Stimulated activated CD4-positive, alpha-beta T cell treated with anti-CD3 and anti-CD28 coated beads, Interleukin-15, amount 100 ng/mL, for 24 hours (primary cell): ENCODE data around the gene GABRB1.

Experiments
- DNase-seq: peaks from one replicate; pipeline ENCODE4 v3.0.0-alpha.2; 2020

The GABRB1 gene

DNA sequence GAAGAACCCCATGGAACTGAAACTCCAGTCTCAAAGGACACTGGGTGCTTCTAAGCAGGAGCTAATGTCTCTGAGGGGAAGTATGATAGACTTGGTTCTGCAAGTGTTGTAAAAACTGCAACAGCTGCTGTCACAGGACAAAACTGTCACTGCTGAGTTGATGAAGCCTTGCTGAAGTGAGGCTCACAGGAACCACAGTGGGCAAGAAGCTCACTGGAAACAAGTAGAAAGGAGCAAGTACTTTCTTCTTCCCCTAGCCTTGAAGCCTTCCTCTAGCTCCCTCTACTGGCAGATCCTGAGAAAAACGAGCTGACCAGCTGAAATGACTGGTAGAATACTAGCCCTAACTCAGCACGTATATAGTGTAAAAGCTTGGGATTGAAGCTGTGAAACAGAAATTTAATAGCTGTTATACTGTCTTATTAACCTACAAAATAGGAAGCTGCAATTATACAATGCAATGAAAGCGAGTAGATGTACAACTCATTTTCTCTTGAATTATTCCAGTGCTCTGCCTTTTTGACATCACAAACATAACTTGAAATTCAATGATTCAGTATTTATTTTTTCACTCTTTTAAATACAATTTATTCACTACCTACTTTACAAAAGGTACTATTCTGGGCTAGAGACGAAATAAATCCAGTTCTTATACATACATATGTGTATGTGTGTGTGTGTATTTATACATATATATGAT is 91.4 kb downstream of the GABRB1 start:
- peak; percentile 48 for DNase-seq

DNA sequence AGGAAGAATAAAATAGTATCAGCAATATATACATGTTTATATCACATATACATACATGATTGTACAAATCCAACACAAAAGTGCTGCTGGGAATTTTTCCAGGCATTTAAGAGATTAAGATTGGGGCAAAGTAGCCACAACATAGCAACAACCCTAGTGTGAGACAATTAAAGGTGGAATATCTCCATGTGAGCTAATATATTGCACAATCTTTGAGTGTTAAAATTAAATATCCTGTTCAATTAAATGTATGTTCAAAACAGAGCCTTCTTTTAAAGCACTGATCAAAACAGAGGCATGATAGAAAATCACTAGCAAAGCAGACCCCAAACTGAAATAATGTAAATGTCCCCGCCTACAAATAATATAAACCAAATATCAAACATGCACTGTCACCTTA is 97.6 kb downstream of the GABRB1 start:
- DNase-seq, result no peak

DNA sequence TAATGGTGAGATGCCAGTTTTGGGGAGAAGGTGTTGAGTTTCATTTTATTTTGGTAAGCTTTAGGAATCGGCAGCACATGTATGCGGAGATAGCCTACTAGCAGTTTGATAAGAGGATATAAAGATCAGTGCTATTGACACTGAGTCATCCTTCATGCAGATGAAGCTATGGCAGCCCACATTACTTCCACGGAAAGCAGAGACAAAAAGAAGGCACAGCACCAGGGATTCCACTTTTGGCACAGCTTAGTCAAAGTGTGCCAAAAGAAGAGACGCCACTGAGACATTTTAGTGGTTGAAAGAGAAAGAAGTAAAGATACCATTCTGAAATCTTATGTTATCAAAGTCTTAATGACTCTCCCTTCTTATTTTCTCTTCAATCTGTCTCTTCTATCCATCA is 103.8 kb downstream of the GABRB1 start:
- no peak for DNase-seq

DNA sequence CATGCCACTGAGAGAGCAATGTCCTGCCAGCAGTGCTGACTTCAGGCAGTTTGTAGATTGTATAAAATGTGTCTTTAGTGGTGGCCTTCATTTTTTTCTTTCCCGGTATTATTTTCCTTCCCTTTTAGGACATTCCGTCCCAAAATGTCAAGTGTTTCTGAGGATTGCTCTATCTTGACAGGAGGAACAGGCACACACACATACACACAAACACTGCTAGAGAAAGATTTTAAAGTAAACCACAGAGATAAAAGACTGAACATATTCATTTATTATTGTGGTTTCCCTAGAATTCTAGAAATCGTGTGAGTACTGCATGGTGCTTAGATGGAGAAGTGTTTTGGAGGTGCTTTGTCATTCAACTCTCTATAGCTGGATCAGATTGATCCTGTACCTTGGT is 111.9 kb downstream of the GABRB1 start:
- DNase-seq, result no peak

DNA sequence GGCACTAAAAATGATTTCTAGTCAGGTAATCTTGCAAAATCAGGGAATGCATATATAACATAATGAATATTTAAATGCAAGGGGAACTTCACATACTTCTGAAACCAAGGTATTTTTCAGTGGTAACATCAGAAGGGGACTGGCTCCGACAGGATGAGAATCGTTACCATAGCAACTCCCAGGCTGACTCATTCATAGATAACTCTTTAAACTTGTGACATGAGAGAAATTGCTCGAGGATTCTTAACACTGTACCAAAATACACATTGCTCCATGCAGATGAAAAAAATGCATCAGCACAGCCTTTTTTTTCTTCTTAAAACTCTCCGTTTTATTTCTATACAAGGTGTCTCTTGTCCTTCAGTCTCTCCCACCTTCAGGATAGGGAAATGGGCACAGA is 114.3 kb downstream of the GABRB1 start:
- no peak for DNase-seq

DNA sequence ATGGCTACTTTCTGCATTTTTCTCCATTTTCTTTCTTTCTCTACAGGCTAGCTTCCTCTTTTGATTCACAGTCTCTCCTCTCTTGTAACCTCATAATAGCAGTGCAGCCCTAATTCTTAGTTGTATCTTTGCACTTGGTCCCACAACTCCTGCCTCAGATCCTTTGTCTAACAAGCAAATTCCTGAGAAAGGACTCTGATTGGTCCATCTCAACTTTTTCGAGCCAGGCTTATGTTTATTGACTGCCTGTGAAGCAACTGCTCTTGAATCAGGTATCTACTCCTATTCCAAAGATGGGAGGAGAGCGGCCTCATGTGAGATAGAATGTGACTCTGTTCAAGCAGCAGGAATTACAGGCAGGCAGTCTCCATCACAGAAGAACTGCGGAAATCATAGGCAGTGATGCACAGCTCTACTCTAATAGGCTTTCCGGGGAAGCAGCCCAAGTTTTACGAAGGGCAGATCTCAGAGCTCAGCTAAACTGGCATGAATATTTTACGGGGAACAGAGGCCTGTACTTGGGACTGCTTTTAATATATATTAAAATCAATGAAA is 123.5 kb downstream of the GABRB1 start:
- DNase-seq, result no peak

DNA sequence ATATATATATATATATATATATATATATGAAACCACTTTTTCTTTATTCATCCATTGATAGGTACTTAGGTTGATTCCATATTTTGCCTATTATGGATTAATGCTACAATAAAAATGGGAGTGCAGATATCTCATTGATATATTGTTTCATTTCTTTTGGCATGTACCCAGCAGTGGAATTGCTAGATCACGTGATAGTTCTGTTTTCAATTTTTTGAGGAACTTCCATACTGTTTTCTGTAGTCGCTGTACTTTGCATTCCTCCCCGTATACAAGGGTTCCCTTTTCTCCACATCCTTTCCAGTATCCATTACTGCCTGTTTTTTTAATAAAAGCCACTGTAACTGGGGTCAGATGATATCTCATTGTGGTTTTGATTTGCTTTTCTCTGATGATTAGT is 124.6 kb downstream of the GABRB1 start:
- no peak for DNase-seq

DNA sequence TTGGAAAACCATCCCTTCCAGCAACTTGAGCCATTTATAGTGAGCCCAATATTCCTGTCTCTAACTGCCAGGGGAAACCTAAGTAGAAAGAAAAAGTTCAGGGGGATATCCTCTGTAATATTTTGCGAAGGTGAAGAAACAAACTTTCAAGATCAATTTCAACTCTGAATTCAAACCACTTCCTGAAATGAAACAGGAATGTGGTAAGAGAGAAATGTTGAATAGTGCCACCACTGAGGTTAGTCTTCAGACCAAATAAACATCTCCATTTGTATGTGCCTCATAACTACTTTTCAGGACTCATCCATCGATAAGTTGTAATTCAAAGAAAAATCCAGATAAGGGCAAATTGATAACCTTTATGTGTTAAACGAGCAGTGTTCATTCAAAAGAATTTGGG is 128.7 kb downstream of the GABRB1 start:
- DNase-seq, result no peak

DNA sequence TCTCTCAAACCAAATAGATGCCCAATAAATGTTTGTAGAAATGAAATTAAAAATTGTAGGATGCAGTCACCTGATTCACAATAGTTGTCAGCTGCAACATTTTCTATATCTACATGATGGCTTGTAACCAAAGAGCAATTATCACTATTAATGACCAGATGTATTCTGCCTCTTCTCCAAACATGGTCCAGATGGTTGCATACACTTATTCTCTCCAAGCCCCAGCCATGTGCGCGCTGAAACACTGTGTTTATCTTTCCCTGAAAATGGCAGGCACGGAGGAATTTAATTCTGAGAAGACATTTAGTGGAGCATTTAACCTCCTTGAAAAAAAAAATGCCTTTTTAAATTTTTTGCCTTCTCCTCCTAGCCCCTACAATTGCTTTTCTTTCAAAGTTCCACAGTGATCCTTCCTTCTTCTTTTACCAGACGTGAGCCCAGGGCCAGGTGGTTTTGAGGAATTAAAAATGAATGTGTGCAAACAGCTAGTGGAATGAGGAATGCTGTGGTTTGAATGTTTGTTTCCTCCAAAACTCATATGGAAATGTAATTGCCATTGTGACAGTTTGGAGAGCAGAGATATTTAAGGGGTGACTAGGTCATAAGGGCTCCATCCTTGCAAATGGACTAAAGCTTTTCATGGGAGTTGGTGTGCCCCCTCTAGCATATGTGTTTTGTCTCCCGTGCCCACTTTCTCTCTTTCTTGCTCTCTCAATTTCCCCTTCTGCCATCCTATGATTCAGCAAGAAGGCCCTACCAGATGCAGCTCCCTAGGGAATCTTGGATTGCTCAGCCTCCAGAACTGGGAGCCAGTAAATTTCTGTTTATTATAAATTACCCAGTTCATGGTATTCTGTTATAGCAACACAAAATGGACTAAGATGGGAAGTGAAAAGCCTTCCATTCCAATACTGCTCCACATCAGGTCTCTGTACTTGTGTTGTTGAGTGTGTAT is 136.0 kb downstream of the GABRB1 start:
- DNase-seq, result no peak

DNA sequence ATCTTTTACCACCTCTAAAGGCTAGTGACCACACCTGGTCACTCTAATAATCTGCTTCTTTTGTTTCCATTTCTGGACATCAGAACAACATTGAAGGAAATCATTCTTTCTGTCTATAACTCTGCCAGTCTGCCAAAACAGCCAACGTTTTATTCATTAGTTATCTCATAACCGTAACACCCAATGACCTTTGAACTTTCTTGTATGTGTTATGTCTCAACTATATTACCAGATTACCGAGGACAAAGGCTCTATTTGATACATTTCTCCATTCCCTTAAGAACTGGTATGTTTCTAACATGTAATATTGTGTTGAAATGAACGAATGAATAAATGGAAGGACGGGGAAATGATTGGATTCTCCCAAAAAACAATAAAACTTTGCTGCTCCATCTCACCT is 152.7 kb downstream of the GABRB1 start:
- no peak for DNase-seq

DNA sequence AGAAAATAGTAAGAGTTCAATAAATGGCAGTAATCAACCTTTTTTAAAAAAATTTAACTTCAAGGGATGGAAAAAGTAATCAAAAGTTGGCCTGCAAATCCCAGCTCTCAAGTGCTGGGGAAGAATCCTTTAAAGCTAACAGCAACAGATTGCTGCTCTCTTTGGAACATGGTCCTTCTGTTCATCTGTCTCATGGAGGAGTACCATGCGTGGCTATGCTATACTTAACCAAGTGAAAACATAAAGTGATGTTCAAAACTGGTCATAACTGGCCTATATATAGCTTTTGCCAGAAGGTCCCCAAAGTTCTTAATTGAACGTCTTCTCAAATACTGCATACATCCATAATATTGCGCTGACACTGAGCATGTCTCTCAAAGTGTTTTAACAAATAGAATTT is 154.4 kb downstream of the GABRB1 start:
- no peak for DNase-seq

DNA sequence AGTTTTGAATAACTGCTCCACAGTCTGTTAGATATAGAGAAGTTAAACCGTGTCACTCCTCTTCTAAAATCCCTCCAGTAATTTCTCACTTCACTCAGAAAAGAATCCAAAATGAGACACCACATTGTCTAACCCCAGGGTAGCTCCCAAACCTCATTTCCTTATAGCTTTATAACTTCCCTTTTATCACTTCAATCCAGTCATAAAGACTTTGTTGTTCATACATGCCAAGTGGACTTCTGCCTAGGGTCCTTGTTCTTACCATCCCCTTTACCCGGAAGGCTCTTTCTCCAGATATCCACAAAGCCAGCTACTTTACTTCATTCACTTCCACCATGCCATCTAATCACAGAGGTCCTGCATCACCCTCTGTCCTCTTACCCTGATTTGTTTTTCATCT is 156.2 kb downstream of the GABRB1 start:
- DNase-seq, result no peak

DNA sequence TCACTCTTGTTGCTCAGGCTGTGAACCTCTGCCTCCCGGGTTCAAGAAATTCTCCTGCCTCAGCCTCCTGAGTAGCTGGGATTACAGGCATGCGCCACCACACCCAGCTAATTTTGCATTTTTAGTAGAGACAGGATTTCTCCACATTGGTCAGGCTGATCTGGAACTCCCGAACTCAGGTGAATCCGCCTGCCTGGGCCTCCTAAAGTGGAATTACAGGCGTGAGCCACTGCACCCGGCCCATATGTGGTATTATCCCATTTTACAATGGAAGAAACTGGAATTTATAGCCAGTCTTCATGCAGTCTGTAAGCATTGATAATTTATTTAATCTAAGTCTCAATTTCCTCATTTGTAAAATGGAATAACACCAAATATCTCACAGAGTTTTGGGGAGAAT is 161.8 kb downstream of the GABRB1 start:
- DNase-seq, result no peak

DNA sequence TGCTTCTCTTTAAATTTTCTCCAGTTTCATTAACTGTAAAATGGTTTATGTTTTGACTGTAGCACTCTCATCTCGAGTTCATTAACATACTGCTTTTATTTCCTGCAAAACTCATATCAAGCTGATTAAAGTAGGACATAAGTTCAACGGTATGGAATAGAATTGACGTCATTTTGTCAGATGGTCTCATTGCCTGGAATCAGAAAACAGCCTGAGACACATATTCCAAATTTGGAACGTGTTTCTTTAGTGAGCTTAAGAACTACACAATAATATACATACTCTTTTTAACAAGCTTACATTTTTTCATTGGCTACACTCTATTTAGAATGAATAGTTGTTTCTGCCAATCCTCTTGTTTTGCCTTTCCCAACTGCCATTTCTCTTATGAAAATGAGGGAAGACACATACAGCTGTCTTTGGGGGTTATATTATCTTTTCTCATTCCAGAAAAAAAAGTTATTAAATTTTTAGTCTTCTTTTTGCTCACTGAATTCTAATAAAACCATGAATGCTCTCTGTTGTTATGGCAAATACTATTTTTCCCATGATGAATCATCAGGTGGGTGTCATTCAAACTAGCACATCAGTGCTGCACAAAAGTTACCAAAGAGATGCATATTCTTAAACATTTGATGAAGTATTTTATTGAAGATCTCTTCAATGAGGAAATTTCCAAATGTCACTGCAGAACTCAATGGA is 162.8 kb downstream of the GABRB1 start:
- no peak for DNase-seq

DNA sequence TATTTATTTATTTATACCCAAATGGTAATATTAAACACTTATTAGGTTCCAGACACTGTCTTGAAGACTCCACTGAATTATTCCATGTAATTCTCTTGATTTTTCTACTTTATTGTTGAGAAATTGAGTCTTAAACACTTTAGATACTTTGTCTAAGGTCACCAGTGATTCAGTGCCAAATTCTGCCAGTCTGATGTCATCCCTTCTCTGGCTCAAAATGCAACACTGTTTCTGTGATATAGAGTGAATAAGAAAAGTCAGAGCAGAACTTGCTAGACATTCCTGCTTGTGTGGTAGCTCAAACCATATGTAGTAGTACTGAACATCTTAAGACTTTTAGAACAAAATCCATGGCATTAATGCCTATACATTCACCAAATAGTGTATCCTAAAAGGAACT is 164.3 kb downstream of the GABRB1 start:
- no peak for DNase-seq

DNA sequence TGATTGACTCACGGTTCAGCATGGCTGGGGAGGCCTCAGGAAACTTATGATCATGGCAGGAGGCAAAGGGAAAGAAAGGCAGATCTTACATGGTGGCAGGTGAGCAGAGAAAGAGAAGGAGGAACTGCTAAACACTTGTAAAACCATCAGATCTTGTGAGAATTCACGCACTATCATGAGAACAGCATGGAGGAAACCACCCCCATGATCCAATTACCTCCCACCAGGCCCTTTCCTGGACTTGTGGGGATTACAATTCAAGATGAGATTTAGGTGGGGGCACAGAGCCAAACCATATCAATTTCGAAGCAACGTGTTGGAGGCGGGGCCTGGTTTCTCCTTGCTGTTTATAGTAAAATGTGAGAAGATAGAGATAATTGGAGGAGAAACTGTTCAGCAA is 167.4 kb downstream of the GABRB1 start:
- DNase-seq, result no peak

DNA sequence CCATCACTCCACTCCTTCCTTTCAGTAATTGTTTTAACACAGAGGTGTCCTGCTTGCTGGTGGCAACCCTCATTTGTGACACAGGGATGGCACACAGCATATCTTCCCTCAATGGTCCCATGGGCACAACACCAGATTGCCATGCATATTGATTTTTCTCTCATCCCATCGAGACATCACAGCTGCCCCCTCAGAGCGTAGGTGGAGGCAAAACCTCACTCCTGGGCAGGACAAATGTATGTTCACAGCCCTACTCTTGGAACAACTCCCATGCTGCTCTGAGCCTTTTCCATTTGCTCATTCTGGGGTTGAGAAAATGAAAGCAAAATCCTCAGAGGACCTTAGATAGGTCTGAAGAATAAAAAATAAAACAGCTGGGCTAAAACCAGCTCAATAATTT is 172.2 kb downstream of the GABRB1 start:
- no peak for DNase-seq

DNA sequence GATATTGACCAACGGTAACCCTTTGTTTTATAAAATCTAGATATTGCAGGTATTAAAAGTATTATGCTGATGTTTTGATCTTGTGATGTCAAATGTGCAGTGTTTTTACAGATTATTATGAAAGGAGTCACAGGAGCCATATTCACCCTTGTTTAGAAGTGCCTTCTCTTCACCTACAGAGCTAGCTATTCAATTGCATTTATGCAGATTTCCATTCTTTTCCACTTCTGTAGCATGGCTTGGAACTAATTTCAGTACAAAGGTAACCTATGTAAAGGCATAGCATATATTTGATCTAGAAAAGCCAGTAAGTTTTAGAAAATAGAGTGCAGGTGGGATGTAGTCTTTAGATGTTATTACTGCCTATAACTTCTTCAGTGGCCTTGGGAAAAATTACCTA is 176.2 kb downstream of the GABRB1 start:
- DNase-seq, result no peak

DNA sequence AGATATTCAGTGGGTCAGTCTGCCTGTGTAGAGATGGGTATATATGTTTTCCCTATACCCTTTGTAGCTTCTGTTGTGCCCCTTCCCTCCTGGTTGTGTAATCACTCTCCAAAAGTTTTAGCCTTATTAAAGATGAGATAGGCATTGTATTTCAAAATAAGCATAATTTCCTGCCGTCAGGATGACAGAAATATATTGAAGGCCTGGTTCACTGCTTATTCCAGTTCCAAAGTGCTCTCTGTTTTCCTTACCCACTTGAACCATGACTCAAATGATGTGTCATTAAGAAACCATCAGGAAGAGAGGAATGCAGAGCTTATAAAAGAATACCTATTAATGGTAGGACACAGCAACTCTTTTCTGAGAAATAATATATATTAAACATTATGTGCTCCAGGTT is 178.5 kb downstream of the GABRB1 start:
- no peak for DNase-seq

DNA sequence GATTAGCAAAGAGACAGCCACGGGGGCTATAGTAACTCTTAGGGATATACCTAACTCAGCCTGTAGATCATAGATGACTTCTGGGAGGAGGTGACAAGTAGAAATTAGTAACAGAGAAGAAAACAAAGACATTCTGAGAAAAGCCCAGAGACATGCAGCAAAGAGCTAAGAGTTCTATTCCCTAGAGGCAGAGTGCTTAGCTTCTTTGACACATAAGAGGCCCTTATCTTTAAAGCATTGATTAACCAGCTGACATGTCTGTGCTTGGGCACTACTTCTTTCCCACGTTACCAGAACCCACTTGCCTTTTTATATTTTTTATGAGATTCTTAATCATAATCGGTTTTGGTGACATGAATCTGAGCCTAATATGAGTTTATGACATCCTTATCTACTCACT is 179.5 kb downstream of the GABRB1 start:
- no peak for DNase-seq

DNA sequence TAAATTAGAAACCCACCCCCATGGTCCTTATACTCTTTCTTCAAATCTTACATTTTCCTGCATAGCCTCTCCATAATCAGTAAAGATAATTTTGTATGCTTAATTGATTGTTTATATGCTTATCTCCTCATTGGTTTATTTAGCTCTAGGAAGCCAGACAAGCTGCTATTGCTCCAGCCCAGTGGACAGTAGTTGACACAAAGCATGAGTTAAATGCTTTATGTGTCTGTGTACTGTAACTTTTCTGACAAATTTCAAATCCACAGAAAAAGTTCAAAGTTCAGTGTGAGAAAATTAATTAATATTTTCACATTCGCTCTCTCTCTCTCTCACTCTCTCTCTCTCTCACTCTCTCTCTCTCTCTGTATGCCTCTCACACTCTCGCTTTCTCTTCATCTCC is 181.7 kb downstream of the GABRB1 start:
- DNase-seq, result no peak

DNA sequence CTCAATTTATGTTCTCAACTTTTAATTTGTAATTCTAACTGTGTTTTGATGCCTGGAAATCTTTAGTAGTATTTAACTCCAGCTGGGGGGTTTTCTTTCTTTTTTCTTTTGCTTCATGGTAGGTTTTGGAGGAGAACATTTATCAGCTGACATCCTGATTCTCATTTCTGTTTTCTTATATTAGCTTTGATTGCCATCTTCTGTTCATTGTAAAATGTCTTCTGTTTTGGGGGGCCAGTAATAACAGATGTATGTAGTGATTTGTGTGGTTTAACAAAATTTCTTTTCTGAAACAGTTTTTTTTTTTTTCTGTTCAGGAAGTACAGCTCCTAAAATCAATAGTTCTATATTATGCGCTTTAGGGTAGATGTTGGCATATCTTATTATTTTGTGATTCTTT is 182.2 kb downstream of the GABRB1 start:
- no peak for DNase-seq

DNA sequence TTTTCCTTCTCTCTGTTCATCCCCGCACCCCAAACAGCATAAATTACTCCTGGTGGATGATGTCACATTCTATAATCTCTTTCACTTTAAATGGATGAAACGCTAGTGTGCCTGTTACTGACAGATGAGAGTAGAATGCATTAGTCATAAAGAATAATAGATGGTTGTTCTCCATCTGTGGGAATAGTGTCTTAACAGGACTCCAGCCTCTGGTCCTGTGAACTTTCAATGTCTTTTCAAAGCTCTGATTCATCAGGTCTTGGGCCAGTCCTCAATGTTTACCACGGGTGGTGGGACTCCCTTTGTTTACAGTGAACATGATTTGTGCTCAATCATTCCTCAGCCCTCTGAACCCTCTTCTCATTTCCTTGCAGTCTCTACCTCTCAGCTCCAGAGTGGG is 182.6 kb downstream of the GABRB1 start:
- DNase-seq, result no peak

DNA sequence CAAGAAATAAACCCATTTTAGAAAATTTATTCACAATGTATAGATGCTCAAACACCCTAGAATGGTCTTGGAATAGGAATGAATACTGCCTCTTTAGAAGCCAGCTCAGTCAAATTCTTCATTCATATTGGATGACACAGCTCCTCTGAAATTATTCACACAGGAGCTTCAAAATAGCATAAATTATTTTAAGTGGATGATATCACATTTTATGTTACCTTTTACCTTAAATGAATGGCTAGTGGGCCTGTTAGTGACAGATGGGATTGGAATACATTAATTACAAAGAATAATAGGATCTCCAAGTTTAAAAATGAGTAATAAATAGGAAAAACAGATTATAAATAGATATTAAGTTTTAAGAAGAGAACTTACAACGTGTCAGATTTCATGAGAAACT is 184.4 kb downstream of the GABRB1 start:
- no peak for DNase-seq
